GM21381 (cell line): ENCODE measurements around the gene COL20A1.
"Not testable (repeated sequence)": the region's sequence is repeated elsewhere in the genome, so short reads cannot be mapped to it uniquely, and the experiment has no call there.

Source experiments
- ATAC-seq: cut with Tn5 transposase; IDR thresholded peaks from one replicate; pipeline ENCODE4 v1.9.1; 2021; ENCODE audit warnings: mild to moderate bottlenecking, moderate library complexity; ENCODE audit not compliant: unreplicated experiment

The COL20A1 gene

GRCh38 chr20:63329331-63330083 lies 36.5 kb downstream of the COL20A1 start:
- ATAC-seq: no peak

- no peak for ATAC-seq
Observed at GRCh38 chr20:63330084-63330760, 37.2 kb downstream of the COL20A1 start.

- no peak for ATAC-seq
Observed at GRCh38 chr20:63330940-63331339, 38.0 kb downstream of the COL20A1 start.

- no peak for ATAC-seq
Observed at GRCh38 chr20:63331741-63332400, 38.9 kb downstream of the COL20A1 start.

GRCh38 chr20:63332488-63333240 lies 39.7 kb downstream of the COL20A1 start:
- ATAC-seq: no peak

- ATAC-seq: no peak
Observed at GRCh38 chr20:63333241-63333836, 40.4 kb downstream of the COL20A1 start.

- ATAC-seq: no peak
Observed at GRCh38 chr20:63334356-63334755, 41.4 kb downstream of the COL20A1 start.

- not testable (repeated sequence) for ATAC-seq
Observed at GRCh38 chr20:63335060-63335459, 42.1 kb downstream of the COL20A1 start.

GRCh38 chr20:63335711-63336110 lies 42.7 kb downstream of the COL20A1 start:
- ATAC-seq: no peak

GRCh38 chr20:63336232-63336752 lies 43.3 kb downstream of the COL20A1 start:
- no peak for ATAC-seq

GRCh38 chr20:63337786-63338420 lies 44.9 kb downstream of the COL20A1 start:
- no peak for ATAC-seq

- ATAC-seq: not testable (repeated sequence)
Observed at GRCh38 chr20:63339154-63340094, 46.4 kb downstream of the COL20A1 start.

- not testable (repeated sequence) for ATAC-seq
Observed at GRCh38 chr20:63340158-63340688, 47.2 kb downstream of the COL20A1 start.

- no peak for ATAC-seq
Observed at GRCh38 chr20:63342561-63343459, 49.8 kb downstream of the COL20A1 start.

GRCh38 chr20:63343460-63344445 lies 50.8 kb downstream of the COL20A1 start:
- no peak for ATAC-seq

- ATAC-seq: no peak
Observed at GRCh38 chr20:63344616-63345327, 51.8 kb downstream of the COL20A1 start.
